ENCODE measurements around the gene KCNIP1.
"Not testable (repeated sequence)": the region's sequence is repeated elsewhere in the genome, so short reads cannot be mapped to it uniquely, and the experiment has no call there.

KCNIP1 gene

DNA sequence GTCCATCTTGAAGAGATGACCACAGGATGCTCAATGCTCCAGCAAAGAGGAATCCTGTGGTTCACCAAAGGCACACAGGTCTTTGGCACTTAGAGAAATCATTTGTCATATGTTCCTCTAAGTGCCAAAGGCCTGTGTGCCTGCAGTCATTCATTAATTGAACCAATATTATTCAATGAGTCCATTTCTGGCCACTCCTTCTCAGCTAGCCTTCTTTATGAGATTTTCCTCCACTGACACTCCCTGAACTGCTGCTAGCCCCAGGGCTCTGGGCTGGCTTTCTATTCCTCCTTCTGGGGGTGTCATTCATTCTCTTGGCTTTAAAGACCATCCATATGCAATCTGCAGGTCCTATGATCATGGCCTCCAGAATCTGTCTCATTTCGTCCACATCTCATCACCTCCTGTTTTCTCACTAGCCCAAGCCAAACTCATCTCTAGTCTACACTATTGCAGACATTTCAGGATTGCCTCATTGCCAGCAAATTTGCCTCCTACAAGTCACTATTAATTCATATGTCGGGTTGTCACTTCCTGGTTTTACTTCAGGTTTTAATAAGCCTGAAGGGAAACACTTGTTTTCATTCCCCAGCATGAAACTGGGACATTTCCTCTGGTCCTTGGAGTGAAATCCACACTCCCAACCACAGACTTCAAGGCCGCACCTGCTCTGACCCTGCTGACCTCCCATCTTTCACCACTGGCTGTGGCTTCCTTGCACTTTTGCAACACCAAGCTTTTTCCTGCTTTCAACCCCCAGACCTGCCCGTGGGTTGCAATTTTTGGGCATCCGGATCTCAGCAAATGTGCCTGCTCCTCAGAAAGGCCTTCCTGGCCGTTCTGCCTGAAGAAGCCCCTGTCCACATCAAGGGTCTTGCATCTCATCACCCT is 35.1 kb downstream of the KCNIP1 start:
- peaks cover 0 to 2% of the 10 kb centered on the region in 2 donors for H3K4me1 Mint-ChIP-seq (ENCODE audit: low read depth in 2 of 2)

DNA sequence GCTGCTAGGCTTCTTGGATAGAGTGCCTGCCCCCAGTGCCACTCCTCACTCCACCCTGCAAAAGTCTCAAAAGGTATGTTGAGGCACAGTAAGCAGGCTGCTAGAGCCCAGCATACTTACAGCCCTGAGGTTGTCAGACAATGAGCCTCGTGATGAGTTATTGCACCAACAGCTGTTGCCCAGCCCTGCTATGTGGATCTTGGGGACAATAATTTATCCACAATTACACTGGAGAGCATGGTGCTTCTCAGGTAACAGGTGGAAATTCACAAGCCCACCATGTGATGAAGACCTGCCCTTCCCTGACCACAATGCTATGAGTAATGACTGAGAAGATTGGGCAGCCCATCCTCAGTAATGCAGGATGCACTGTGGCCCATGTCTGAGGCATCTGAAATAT is 36.5 kb downstream of the KCNIP1 start:
- H3K4me1 Mint-ChIP-seq (ENCODE audit: low read depth in 2 of 2), result no peaks in the 10 kb centered on the region
- H3K4me3 Mint-ChIP-seq, result no peak overlapping the region
- no peaks in the 10 kb centered on the region for H3K36me3 Mint-ChIP-seq (ENCODE audit: insufficient read depth)
- peaks cover 28 to 45% of the 10 kb centered on the region in 2 donors for H3K27me3 Mint-ChIP-seq
- DNase-seq (no peak), ATAC-seq (replicated peaks) (no peak)
- peaks cover 0 to 4% of the 10 kb centered on the region in 2 donors for H3K9me3 Mint-ChIP-seq
- no peak overlapping the region for H3K27ac Mint-ChIP-seq

More for the DNA sequence above, 35.1 kb downstream of the KCNIP1 start:
- peaks cover 33 to 52% of the 10 kb centered on the region in 2 donors for H3K27me3 Mint-ChIP-seq
- H3K9me3 Mint-ChIP-seq, result no peaks in the 10 kb centered on the region
- no peak overlapping the region for H3K27ac Mint-ChIP-seq
- no peaks in the 10 kb centered on the region for H3K36me3 Mint-ChIP-seq (ENCODE audit: insufficient read depth)
- DNase-seq (no peak), ATAC-seq (replicated peaks) (no peak)
- no peak overlapping the region for H3K4me3 Mint-ChIP-seq

DNA sequence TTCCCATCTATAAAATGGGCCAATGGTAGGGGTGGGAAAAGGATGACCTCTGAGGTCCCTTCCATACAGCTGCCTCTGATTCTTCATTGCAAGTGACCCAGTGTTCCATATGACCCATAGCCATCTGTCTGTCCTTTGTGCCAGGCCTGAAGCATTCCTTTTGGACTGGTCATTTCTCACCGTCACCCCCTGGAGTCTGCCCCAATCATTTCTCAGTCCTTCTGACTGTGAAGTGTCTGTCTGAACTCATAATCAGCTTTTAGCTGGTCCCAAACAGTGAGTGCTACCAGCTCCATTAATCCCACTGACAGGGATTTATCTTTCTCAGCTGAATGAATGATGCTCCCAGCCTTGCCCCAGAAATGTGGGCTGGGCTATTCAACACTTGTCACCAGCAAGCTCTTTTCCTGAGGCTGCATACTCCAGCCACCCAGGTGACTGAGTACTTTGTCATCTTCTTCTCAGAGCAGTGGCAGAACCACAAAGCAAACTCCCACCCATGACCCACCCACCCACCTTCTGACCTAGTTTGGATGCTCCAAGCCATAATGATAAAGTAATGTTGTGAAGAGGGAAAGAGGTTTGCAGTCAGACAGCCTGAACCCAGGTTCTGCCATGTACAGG is 37.4 kb downstream of the KCNIP1 start:
- peaks cover 25 to 41% of the 10 kb centered on the region in 2 donors for H3K27me3 Mint-ChIP-seq
- no peak for ATAC-seq (replicated peaks)
- H3K9me3 Mint-ChIP-seq, result peaks cover 2 to 12% of the 10 kb centered on the region in 2 donors
- no peak overlapping the region for H3K27ac Mint-ChIP-seq
- H3K4me3 Mint-ChIP-seq, result no peak overlapping the region
- DNase-seq, result no peak
- no peaks in the 10 kb centered on the region for H3K36me3 Mint-ChIP-seq (ENCODE audit: insufficient read depth)
- H3K4me1 Mint-ChIP-seq (ENCODE audit: low read depth in 2 of 2), result no peaks in the 10 kb centered on the region

DNA sequence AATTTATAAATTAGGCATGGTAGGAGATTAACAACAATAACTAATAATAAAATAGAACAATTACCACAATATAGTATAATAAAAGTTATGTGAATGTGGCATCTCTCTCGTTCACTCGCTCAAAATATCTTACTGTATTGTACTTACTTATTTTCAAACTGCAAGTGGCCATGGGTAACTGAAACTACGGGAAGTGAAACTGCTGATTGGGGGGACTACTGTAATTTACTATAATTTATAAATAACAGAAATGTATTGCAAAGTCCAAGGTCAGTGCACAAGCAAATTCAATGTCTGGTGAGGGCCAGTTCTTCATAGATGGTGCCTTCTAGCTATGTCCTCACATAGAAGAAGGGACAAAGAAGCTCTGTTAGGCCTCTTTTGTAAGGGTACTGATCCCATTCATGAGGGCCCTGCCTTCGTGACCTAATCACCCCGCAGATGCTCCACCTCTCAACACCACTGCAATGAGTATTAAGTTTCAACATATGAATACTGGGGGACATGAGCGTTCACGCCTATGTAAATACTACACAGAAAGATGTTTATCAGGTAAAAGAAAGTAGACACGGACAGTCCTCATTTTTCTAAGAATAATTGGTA is 39.0 kb downstream of the KCNIP1 start:
- no peaks in the 10 kb centered on the region for H3K4me1 Mint-ChIP-seq (ENCODE audit: low read depth in 2 of 2)
- H3K27ac Mint-ChIP-seq, result no peak overlapping the region
- H3K4me3 Mint-ChIP-seq, result no peak overlapping the region
- ATAC-seq (replicated peaks), result no peak
- no peak for DNase-seq
- H3K36me3 Mint-ChIP-seq (ENCODE audit: insufficient read depth), result no peaks in the 10 kb centered on the region
- peaks cover 23 to 26% of the 10 kb centered on the region in 2 donors for H3K27me3 Mint-ChIP-seq
- H3K9me3 Mint-ChIP-seq, result peaks cover 2 to 12% of the 10 kb centered on the region in 2 donors

DNA sequence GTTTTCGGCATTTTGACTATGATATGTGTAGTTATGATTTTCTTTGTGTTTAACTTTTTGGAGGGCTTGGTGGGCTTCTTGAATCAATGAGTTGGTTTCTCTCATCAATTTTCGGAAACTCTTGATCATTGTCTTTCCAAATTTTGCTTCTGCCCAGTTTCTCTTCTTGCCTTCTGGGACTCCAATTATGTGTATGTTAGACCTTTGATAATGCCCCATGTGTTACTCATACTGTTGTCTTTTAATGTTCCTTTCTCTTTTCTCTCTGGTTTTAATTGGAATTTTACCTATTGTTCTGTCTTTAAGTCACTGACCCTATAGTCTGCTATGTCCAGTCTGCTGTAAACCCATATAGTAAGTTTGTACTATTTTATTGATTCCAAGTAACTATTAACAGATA is 41.5 kb downstream of the KCNIP1 start:
- Mint-ChIP-seq H3K27me3 (peaks cover under 1 to 15% of the 10 kb centered on the region in 2 donors), H3K4me3 (no peak overlapping the region), H3K4me1 (ENCODE audit: low read depth in 2 of 2) (no peaks in the 10 kb centered on the region), H3K9me3 (peaks cover 2 to 12% of the 10 kb centered on the region in 2 donors), H3K27ac (no peak overlapping the region), H3K36me3 (ENCODE audit: insufficient read depth) (no peaks in the 10 kb centered on the region)
- DNase-seq (no peak), ATAC-seq (replicated peaks) (no peak)

DNA sequence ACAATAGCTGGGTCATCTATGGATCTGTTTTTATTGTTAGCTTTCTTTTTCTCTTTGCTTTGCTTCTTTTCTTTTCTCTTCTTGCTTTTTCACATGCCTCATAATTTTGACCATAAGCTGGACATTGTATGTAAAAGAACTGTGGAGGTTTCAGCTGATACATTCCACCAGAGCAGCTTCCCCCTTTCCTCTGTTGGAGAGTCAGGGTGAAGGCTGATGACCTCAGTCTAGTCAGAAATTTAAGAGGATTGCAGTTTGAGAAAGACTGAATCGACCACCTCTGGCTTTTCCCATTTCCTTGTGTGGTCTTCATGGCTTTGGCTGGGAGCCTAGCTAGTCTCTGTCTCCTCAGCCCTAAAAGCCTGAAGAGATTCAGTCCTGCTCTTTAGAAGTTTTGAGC is 42.0 kb downstream of the KCNIP1 start:
- no peak for DNase-seq
- Mint-ChIP-seq H3K36me3 (ENCODE audit: insufficient read depth) (no peaks in the 10 kb centered on the region), H3K27me3 (peaks cover 0 to 15% of the 10 kb centered on the region in 2 donors), H3K4me1 (ENCODE audit: low read depth in 2 of 2) (no peaks in the 10 kb centered on the region), H3K27ac (no peak overlapping the region), H3K9me3 (peaks cover 2 to 12% of the 10 kb centered on the region in 2 donors), H3K4me3 (no peak overlapping the region)
- no peak for ATAC-seq (replicated peaks)

DNA sequence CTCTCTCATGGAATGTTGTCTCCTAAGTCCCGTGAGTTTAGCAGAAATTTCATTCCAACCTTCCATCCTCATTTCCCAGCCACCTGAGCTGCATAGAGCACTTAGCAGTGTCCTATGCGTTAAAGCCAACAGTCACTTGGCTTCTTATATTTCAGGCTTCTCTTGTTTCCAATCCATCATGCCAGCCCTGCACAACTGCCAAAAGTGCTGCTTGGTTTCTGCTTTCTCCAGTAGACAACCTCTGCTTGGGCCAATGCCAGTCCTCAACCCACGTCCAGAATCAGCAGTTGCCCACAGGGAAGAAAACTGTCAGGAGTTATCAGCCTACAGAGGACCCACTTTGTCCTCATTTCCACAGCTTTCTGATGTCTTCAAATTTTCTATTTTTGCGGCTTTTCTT is 42.5 kb downstream of the KCNIP1 start:
- H3K9me3 Mint-ChIP-seq, result peaks cover 2 to 12% of the 10 kb centered on the region in 2 donors
- H3K27me3 Mint-ChIP-seq, result peaks cover 0 to 15% of the 10 kb centered on the region in 2 donors
- ATAC-seq (replicated peaks), result no peak
- no peak overlapping the region for H3K27ac Mint-ChIP-seq
- H3K4me1 Mint-ChIP-seq (ENCODE audit: low read depth in 2 of 2), result no peaks in the 10 kb centered on the region
- no peak overlapping the region for H3K4me3 Mint-ChIP-seq
- DNase-seq, result no peak
- H3K36me3 Mint-ChIP-seq (ENCODE audit: insufficient read depth), result no peaks in the 10 kb centered on the region

DNA sequence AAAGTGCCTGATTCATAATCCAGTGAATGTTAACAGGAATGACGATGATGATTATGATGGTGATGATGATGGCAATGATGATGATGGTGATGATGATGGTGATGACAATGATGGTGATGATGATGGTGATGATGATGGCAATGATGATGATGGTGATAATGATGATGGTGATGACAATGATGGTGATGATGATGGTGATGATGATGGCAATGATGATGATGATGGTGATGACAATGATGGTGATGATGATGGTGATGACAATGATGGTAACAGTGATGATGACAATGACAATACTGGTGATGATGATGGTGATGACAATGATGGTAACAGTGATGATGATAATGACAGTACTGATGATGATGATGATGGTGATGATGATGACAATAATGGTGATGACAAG is 46.6 kb downstream of the KCNIP1 start:
- not testable (repeated sequence) for H3K27ac Mint-ChIP-seq; H3K9me3 Mint-ChIP-seq; DNase-seq; H3K4me1 Mint-ChIP-seq (ENCODE audit: low read depth in 2 of 2); H3K36me3 Mint-ChIP-seq (ENCODE audit: insufficient read depth); H3K4me3 Mint-ChIP-seq; ATAC-seq (replicated peaks)
- H3K27me3 Mint-ChIP-seq, result peaks cover 0 to 31% of the 10 kb centered on the region in 2 donors

DNA sequence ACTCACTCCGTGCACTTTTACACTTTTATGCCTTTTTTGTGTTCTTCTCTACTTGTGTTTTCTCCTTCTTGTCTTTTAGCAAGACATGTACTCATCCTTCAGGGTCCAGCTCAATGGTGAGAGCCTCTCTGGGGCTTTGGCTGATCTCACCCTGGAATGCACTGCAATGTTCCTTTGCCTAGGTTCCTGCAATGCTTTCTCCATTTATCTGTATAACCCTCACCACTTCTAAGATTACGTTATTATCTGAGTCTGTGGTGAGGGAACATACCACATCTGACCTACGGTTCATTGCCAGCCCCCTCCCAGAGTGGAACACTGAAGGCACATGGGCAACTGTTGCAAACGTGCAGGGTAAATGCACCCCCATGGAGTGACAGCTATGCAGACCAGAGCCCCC is 47.3 kb downstream of the KCNIP1 start:
- Mint-ChIP-seq H3K4me3 (no peak overlapping the region), H3K27ac (no peak overlapping the region), H3K9me3 (peaks cover 0 to under 1% of the 10 kb centered on the region in 2 donors), H3K4me1 (ENCODE audit: low read depth in 2 of 2) (no peaks in the 10 kb centered on the region), H3K36me3 (ENCODE audit: insufficient read depth) (no peaks in the 10 kb centered on the region), H3K27me3 (peaks cover 0 to 26% of the 10 kb centered on the region in 2 donors)
- no peak for ATAC-seq (replicated peaks)
- DNase-seq, result no peak

DNA sequence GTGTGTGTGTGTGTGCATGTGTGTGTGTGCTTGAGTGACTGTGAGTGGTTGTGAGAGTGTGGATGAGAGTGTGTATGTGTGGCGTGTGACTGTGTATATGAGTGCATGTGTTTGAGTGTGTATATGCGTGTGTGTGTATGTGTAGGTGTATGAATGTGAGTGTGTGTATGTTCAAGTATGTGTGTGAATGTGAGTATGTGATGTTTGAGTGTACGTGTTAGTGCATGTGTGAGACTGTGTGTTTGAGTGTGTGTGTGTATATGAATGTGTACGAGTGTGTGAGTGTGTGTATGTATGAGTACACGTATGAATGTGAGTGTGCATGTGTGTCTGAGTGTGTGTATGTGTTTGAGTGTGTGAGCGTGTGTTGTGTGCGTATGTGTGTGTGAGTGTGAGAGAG is 47.8 kb downstream of the KCNIP1 start:
- no peaks in the 10 kb centered on the region for H3K36me3 Mint-ChIP-seq (ENCODE audit: insufficient read depth)
- H3K27me3 Mint-ChIP-seq, result peaks cover 0 to 26% of the 10 kb centered on the region in 2 donors
- H3K4me3 Mint-ChIP-seq, result no peak overlapping the region
- no peak for ATAC-seq (replicated peaks)
- no peaks in the 10 kb centered on the region for H3K9me3 Mint-ChIP-seq
- no peak overlapping the region for H3K27ac Mint-ChIP-seq
- DNase-seq, result no peak
- no peaks in the 10 kb centered on the region for H3K4me1 Mint-ChIP-seq (ENCODE audit: low read depth in 2 of 2)

DNA sequence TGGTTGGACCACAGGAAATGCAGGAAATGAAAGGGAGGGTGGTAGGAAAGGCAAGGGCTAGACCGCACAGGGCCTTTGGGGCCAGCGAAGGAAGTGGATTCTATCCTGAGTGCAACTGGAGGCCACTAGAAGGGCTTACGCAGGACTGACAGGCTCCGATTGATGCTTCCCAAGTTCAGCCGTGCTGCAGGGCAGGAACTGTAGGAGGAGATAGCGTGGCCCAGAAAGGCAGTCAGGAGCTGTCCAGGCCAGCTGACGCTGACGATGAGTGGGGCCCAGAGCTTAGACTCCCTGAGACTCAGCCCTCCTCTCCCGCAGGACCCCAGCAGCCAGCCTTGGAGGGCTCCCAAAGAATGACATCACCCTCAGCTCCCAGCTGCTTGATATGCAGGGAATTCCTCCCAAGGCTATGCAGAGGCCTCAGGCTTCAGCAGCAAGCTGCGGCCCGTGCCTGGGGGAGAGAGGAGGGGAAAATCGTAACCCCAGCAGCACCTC is 48.8 kb downstream of the KCNIP1 start:
- peaks cover 8 to 18% of the 10 kb centered on the region in 2 donors for H3K27me3 Mint-ChIP-seq
- H3K4me3 Mint-ChIP-seq, result no peak overlapping the region
- H3K36me3 Mint-ChIP-seq (ENCODE audit: insufficient read depth), result no peaks in the 10 kb centered on the region
- no peak overlapping the region for H3K27ac Mint-ChIP-seq
- no peak for ATAC-seq (replicated peaks)
- DNase-seq, result no peak
- H3K9me3 Mint-ChIP-seq, result no peaks in the 10 kb centered on the region
- H3K4me1 Mint-ChIP-seq (ENCODE audit: low read depth in 2 of 2), result no peaks in the 10 kb centered on the region

DNA sequence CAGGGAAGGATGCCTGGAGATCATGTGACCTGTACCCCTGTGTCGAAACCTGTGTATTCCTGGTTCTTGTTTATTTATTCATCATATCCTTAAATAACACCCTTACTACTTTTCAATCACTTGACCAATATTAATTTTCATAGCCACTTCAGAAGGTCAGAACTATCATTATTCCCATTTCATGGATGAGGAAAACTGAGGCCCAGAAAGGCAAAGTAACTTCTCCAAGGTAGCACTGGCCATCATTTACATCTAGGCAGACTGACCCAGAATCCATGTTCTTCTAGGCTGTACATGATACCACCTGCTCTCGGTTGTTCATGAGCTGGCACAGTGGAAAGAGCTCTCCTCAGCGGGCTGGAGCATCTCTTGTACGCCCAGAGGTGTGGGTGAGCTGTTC is 49.4 kb downstream of the KCNIP1 start:
- H3K4me3 Mint-ChIP-seq, result no peak overlapping the region
- H3K4me1 Mint-ChIP-seq (ENCODE audit: low read depth in 2 of 2), result no peaks in the 10 kb centered on the region
- no peaks in the 10 kb centered on the region for H3K36me3 Mint-ChIP-seq (ENCODE audit: insufficient read depth)
- no peaks in the 10 kb centered on the region for H3K9me3 Mint-ChIP-seq
- ATAC-seq (replicated peaks) (no peak), DNase-seq (no peak)
- no peak overlapping the region for H3K27ac Mint-ChIP-seq
- H3K27me3 Mint-ChIP-seq, result peaks cover 12 to 15% of the 10 kb centered on the region in 2 donors

DNA sequence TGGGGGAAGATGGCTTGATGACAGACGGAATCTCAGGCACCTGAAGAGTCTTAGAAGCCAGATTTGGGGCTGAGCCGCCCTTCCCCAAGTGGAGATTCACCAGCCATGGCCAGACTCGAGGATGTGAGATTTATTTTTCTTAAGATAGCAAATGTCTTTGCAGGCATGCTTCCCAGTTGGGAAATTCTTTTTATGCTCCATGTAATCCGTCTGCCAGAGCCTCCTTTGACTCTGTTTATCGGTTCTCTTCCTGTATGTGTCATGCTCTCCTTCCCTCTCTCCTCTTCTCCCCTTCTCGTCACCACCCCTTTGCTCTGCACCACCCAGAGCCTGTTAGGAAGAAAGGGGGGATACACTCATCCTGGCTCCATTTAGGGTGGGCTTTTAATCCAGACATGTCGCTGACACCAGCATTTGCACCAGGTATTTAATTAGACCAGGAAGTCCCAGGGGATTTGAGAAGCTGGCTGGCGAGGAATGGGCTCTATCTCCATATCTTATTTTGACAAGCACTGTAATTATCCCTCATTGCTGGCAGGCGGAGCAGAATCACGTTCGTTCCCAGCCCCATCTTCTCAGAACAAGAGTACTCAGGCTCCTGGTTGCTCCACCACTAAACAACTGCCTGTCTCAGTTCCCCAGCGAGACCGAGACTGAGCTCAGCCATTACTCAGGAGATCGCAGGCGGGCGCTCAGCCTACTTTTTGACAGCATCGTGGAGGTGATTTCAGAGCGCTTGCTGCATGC is 50.9 kb downstream of the KCNIP1 start:
- Mint-ChIP-seq H3K36me3 (ENCODE audit: insufficient read depth) (no peaks in the 10 kb centered on the region), H3K27ac (no peak overlapping the region), H3K4me3 (no peak overlapping the region), H3K27me3 (peaks cover 15 to 24% of the 10 kb centered on the region in 2 donors), H3K4me1 (ENCODE audit: low read depth in 2 of 2) (no peaks in the 10 kb centered on the region), H3K9me3 (no peaks in the 10 kb centered on the region)
- no peak for DNase-seq
- ATAC-seq (replicated peaks), result no peak
